HG03280 (cell line): ENCODE results near the gene TARBP1.
"Not testable (repeated sequence)": the region's sequence is repeated elsewhere in the genome, so short reads cannot be mapped to it uniquely, and the experiment has no call there.

ENCODE experiments used
- ATAC-seq: cut with Tn5 transposase; IDR thresholded peaks from one replicate; pipeline ENCODE4 v1.9.1; 2021; ENCODE audit warnings: mild to moderate bottlenecking, moderate library complexity; ENCODE audit not compliant: unreplicated experiment

Gene TARBP1

DNA sequence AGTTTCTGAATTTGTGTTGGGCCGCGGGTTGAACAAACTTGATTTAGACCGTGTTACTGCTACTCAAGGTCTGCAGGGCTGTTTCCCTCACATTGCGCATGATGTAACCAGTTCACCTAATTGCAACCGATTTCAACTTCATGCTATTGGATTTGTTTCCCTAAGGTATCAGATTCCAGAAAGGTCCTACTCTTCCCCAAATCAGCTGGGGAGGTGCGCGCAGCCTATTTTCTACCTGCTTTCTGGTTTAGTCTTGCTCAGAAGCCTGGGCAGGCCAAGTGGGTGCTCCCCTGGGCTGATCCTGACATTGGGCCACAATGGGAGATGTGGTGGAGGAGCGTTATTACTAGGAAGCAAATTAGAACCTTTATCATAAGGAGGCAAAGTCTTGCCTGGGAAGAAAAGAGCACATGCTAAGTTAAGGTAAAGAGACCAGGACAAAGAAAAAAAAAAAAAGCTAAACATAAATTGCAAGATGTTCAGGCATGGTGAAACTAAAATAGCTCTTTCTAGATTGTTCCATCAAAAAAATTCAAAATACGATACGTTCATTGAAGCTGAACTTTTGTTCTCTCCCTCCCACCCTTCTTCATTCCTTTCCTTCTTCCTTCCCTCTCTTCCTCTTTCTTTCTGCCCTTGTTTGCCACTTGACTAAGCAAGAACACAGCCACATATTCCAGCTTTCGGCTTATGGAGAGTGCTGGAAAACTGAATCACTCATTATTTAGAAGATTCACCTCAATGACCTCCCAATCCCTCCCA lies 28.8 kb upstream of the TARBP1 start:
- no peak for ATAC-seq

DNA sequence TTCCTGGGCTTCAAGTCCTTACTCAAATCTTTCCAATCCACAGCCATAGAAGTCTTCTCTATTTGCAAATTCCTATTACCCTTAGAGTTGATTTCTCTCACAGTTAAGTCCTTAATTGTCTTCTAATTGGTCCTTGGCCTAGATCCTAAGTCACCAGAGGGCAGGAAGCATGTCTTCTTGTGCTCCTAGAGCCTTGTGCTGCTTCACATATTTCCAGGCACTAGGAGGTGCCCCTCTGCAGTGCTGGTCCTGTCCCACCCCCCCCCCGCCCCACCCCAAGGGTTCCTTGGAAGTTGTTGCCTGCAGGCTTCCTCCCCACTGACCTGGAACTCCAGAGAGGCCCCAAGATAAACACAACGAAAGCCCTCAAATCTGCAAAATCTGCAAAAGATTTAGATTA lies 28.1 kb upstream of the TARBP1 start:
- ATAC-seq: no peak

DNA sequence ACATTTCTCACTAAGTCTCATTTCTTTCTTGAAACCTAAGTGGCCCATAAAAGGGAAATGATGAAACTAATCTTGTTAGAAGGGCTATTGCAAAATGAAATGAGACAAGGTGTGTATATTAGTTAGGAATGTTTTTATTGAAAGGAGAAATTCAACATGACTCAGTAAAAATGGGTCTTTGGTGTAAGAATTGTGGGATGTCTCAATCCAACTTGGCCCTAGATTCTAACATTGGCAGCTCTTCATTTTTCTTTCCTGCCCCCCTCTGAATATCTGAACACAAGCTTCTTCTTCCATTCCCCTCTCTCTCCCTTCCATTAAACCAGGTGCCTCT lies 26.8 kb upstream of the TARBP1 start:
- ATAC-seq: no peak

DNA sequence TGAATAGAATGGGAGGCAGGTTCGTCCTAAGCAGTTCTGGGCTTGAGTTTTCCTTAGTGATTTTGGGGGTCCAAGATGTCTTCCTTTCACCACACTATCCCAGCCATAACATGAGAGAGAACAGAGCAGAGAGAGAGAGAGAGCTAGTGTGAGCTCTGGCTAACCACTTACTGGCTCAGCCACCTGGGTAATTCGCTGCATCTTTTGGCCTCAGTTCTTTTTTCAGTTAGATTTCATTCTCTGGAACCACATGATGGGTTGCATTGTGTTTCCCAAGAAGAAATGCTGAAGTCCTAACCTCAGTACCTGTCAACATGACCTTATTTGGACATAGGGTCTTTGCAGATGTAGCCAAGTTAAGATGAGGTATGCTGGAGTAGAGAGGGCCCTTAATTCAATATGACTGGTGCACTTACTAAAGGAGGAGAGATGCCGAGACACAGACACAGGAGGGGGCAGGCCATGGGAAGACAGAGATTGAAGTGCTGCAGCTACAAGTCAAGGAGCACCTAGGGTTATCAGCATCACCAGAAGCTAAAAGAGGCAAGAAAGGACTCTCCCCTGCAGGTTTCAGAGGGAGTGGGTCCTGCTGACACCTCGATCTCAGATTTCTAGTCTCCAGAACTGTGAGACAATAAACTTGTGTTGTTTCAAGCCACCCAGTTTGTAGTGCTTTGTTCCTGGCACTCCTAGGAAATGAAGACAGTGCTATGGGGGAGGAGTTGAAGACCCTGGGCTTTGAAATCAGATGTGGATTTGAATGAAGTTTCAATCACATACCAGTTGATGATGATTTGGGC lies 26.2 kb upstream of the TARBP1 start:
- no peak for ATAC-seq

DNA sequence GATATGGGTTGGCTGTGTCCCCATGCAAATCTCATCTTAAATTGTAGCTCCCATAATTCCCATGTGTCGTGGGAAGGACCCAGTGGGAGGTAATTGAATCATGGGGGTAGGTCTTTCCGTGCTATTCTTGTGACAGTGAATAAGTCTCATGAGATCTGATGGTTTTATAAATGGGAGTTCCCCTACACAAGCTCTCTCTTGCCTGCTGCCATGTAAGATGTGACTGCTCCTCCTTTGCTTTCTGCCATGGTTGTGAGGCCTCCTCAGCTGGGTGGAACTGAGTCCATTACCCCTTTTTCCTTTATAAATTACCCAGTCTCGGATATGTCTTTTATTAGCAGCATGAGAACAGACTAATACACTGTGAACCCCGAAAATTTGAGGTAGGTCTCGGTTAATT lies 25.3 kb upstream of the TARBP1 start:
- not testable (repeated sequence) for ATAC-seq

DNA sequence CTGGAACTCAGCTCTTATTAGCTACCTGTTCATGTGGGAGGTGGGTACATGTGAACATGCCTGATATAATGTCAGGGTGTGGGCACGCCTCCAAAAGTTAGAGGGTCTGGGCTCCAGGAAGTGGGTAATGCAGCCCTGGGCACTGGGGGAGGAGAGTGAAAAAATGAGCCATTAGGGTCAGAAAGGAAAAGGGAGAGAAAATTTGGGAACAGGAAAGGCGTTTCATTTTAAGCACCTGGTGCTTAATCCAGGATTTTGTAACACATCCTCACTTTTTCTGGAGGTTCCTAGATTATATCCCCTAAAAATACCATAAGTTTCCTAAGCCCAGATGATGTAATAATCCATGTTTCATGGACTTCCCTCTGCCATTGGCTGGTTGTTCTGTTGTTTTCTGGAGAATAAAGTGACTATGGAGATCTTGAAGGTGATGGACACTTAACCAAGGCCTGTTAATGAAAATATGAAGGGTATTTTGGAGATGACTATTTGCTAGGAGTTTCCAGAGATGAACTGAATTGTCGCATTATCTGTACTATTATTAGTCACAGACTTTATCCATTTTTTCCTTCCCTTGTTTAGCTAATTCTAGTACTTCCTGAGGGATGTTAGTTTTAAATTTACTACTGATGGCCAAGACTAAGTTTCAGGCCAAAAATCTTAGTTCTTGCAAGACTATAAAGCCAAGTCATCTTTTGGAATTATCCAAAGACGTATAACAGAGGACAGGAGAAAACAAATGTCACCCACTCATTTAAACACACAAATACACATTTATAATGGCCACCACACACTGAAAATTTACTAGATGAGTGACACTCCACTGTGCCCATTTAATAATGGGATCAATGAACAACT lies 24.4 kb upstream of the TARBP1 start:
- ATAC-seq: no peak

DNA sequence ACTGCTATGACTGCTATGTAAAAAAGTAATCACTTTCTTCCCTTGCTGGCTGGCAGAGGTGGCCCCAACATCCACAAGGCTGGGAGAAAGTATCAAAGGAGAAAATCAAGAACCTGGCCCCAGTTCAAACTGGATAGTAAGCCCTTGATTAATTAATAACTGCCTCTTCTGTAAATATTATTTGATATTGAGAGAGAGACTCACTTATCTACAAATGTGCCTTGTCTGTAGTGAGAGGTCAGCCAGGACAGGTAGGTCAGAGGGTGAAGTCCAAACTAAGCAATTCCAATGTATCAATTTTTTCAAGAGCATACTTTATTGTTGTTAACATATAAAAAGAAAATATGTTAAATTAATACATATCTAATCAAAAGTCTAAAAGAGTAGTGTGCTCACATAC lies 23.8 kb upstream of the TARBP1 start:
- ATAC-seq: no peak

DNA sequence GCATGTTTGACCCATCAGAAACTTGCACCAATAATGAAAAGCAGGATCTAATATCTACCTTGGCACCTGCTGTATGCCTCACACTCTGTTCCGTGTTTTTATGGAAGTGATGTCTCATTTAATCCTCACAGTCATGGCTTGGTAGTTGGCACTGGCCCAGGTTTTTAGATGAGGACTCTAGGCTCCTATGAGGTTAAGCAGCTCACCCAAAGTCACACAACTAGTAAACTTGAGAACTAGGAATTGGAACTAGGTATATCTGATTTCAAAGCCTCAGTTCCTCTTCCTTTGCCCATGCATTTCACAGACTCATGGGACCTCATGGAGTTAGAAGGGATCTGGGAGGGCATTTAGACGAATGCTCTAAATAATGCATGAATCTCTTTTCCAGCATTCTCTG lies 21.3 kb upstream of the TARBP1 start:
- ATAC-seq: no peak

DNA sequence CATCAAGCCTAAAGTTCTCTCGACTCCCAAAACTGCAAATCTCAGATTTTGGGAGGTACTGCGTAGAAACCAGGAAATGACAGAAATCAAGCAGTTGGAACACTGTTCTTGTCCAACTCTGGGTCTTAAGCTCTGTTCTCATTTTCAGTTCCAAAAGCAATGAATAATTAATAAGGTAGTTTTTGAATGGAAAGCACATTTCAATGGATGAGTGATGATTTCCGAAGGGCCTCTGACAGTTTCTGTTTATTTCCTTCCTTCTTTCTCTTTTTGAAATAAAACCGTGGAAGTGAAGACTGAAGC lies 20.9 kb upstream of the TARBP1 start:
- ATAC-seq: no peak

DNA sequence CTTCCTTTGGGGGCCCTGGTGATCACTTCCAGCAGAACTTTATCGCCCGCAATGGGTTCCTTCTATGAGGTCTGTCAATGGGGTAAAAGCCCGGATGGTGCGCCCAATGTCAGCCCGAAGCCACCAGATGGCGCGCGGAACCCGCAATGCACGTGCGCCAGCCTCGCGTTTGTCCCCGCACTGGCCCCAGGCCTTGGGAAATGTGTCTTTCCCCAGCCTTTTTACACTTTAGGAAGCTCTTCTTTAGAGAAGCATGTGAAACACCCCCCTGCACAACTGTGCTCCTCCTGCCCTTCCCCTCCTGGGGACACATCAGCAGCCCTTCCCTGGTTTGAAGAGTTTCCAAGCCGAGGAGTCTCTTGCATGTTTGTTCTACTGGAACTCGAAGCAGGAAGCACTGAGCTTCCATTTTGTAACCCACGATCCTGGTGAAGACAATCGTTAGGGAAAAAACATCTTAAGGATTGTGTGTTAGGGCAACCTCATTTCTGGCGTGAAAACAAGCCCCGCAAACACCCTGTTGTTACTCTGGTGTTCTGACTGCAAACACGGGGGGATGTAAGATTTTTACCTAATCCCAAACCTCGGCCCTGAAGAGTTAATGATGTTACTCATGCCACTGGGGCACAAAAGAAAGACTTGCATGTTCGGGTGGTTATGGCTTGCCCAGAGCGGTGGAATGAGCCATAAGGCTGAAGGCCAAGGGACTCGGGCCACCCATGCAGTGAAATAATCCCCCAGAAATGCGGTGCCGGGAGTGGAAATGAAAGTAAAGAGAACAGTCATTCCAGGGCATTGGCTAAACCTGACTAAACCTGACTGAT lies 20.4 kb upstream of the TARBP1 start:
- peak; percentile 71 for ATAC-seq

DNA sequence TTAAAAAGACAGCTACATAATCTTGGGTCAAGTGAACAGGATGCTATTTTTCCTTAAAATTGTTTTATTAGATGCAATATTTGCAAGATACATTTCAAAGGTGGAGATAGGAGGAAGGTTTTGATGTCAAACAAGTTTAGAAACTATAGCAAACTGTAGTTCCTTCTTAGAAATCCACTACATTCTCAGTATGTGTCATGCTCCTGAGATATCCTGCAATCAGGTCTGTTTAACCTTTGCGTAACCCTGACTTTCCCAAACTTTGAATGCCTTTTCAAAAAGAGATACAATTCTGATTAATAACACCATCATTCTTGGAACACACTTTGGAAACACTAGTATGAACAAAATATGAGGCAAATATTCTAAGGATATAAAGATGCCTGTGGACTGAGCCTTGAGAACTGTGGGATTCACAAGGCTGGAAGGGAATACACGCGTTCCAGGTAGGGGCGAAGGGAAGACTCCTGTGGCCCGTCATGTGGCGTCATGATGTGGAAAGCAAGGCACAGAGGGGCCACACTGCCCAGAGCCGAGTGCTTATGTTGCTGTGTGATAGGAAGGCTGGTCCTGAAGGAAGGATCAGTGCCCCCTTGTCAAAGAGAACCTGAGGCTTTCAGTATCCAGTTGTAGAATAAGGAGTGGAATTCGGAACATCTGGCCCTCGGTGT lies 19.6 kb upstream of the TARBP1 start:
- ATAC-seq: peak; percentile 4

DNA sequence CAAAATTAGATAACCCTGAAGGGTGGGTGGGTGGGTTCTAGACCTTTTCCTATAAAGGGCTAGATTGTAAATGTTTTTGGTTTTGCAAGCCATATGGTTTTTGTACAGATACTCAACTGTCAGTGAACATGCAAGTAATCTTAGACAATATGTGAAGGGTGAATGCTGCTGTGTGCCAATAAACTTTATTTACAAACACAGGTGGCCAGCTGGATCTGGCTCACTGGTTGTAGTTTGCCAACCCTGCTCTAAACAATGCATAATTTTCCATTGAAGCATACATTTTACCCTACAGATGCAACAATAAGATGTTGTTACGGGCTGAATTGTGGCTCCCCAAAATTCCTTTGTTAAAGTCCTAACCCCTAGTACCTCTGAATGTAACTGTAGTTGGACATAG lies 18.6 kb upstream of the TARBP1 start:
- no peak for ATAC-seq

DNA sequence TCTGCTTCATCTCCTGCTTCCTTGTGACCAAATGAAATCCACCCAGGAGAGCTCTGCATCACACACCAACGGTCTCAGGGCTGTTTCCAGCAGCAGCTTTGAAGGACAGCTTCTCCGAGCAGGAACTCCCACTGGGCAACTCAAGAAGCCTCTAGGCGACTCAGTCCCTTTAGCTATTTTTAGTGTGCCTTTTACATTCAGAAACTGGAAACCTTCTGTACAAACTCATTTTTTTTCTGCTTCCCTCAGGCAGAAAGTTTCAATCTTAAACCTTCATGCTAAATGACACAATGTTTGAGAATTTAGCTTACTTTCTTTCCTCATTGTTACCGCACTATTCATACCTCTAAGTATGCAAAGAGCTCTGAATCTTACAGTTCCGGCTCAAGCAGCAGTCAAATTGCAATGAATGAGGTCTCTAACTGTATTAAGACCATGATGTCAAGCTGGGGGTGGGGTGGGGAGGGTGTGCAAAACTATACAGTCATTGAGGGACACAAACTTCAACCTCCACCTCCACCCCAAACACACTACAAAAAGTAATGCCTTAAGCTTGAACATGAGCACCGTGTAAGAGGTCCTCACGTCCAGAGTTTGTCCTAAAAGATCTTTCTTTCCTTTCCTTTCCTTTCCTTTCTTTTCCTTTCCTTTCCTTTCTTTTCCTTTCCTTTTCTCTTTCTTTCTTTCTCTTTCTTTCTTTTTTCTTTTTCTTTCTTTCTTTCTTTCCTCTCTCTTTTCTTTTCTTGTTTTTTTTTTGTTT lies 16.4 kb upstream of the TARBP1 start:
- ATAC-seq: peak; percentile 69

DNA sequence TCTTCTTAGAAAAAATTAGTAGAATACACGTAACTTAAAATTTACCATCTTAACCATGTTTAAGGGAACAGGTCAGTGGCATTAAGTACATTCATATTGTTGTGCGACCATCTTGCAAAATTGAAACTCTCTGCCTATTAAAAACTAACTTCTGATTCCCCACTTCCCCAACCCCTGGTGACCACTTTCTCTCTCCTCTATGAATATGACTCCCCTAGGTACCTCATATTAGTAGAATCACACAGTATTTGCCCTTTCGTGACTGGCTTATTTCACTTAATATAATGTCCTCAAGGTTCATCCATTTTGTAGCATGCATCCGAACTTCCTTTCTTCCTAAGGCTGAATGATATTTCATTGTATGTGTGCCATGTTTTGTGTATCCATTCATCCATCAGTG lies 15.1 kb upstream of the TARBP1 start:
- ATAC-seq: no peak

DNA sequence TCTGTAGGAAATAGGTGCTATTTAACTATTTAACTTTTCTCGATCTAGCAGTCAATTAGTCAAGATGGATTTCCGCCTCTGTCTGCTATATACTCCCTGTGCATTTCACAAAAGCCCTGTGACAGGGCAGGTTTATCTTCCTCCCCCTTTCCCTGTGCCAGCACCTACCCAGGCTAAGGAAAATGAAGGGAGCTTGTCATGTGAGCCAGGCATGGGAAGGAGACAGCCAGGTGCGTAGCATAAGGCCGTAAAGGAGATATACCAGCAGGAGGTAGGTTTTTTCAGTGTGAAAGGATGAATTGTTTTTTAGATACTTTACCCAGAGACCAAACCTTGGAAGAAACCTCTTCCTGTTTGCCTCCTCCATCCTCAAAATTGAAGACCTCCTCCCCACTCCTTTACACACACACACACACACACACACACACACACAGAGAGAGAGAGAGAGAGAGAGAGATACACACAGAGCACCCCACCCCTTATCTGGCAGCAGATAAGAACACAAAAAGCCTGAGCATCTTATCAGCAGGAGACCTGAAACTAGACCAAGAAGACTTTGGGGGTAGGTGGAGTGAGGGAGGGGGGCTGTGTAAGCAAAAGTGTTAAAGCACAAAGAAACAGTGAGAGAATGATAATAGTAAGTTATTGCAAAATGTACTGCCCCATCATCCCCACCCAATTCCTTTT lies 12.0 kb upstream of the TARBP1 start:
- no peak for ATAC-seq

DNA sequence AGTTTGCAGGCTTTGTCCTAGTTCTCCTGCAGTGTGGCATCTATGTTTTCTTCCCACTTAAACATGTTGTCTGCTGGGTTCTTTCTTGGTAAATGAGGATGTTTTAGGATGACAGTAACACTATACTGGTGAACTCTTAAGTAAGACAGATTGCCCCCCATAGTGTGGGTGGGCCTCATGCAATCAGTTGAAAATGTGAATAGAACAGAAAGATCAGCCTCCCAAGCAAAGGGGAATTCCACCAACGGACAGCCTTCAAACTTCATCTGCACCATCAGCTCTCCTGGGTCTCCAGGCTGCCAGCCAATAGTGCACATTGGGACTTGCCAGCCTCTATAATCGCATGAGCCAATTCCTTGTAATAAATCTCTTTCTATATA lies 10.7 kb upstream of the TARBP1 start:
- ATAC-seq: no peak

DNA sequence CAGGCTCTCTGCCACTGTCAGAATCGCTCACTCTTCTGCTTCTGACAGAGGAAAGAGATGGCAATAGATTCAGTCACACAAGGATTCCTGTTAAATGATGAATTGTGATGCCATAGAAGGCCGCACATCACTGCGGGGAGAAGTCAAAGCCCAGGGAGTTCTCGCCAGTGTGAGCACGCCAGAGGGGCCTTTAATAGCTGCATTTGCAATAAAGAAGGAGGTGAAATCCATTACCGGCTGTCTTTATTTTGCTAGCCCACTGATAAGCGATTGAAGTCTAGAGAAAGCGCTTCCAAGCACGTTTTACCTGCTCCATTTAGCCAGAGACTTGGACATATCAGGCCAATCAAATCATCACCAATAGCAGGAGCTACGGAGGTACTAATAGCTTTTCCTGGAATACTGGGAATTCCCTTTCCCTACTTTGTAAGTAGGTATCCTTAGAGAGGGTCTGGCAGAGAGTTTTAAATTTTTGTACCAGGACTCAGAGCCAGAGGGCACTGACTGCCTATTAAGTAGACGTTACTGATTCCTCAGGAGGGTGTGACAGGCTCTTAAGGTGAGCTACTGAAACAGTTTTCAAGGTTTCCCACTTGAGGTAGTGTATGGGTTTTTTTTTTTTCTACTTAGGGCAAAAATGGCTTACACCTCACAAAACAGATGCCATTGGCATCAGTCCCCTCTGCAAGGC lies 10.2 kb upstream of the TARBP1 start:
- peak; percentile 12 for ATAC-seq
